ENCODE results near the gene TAB3.
"Not testable (repeated sequence)": the region's sequence is repeated elsewhere in the genome, so short reads cannot be mapped to it uniquely, and the experiment has no call there.

Gene TAB3

DNA sequence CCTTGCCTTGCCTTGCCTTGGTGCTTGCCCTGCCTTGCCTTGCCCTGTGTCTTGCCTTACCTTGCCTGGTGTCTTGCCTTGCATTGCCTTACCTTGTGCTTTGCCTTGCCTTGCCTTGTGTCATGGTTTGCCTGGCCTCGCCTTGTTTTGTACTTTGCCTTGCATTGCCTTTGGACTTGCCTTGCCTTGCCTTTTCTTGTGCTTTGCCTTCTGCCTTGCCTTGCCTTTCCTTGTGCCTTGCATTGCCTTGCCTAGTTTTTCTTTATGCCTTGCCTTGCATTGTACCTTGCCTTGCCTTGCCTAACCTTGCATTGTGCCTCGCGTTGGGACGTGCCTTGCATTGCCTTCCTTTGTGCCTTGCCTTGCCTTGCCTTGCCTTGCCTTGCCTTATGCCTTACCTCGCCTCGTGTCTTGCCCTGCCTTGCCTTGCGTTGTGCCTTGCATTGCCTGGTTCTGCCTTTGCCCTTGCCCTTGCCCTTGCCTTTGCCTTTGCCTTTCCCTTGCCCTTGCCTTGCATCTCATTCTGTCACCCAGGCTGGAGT, 82.8 kb downstream of the TAB3 start:
- TF ChIP-seq, protein P1, sequence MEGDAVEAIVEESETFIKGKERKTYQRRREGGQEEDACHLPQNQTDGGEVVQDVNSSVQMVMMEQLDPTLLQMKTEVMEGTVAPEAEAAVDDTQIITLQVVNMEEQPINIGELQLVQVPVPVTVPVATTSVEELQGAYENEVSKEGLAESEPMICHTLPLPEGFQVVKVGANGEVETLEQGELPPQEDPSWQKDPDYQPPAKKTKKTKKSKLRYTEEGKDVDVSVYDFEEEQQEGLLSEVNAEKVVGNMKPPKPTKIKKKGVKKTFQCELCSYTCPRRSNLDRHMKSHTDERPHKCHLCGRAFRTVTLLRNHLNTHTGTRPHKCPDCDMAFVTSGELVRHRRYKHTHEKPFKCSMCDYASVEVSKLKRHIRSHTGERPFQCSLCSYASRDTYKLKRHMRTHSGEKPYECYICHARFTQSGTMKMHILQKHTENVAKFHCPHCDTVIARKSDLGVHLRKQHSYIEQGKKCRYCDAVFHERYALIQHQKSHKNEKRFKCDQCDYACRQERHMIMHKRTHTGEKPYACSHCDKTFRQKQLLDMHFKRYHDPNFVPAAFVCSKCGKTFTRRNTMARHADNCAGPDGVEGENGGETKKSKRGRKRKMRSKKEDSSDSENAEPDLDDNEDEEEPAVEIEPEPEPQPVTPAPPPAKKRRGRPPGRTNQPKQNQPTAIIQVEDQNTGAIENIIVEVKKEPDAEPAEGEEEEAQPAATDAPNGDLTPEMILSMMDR (conservative IDR thresholded peaks at IDR 0.05), result no peak
- H3K27ac ChIP-seq, result no peak overlapping the region

DNA sequence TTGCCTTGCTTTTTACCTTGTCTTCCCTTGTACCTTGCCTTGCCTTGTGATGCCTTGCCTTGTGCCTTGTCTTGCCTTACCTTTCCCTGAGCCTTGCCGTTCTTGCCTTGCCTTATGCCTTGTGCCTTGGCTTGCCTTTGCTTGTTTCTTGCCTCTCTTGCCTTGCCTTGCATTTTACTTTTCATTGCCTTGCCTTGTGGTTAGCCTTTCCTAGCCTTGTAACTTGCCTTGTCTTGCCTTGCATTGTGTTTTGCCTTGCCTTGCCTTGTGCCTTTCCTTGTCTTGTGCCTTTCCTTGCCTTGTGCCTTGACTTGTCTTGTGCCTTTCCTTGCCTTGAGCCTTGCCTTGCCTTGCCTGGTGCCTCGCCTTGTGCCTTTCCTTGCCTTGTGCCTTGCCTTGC, 84.6 kb downstream of the TAB3 start:
- TF ChIP-seq, protein P1 (conservative IDR thresholded peaks at IDR 0.05), result no peak
- no peak overlapping the region for H3K27ac ChIP-seq

DNA sequence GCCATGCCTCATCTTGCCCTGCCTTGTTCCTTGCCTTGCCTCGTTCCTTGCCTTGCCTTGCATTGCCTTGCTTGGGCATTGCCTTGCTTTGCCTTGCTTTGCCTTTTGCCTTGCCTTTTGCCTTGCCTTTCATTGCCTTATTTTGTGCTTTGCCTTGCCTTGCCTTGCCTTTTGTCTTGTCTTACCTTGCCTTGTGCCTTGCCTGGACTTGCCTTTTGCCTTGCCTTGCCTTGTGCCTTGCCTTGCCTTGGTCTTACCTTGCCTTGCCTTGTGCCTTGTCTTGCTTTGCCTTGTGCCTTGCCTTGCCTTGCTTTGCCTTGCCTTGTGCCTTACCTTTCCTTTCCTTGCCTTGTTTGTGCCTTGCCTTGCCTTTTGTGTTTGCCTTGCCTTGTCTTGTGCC, 88.2 kb downstream of the TAB3 start:
- H3K27ac ChIP-seq, result no peak overlapping the region
- TF ChIP-seq, protein P1 (conservative IDR thresholded peaks at IDR 0.05), result no peak

DNA sequence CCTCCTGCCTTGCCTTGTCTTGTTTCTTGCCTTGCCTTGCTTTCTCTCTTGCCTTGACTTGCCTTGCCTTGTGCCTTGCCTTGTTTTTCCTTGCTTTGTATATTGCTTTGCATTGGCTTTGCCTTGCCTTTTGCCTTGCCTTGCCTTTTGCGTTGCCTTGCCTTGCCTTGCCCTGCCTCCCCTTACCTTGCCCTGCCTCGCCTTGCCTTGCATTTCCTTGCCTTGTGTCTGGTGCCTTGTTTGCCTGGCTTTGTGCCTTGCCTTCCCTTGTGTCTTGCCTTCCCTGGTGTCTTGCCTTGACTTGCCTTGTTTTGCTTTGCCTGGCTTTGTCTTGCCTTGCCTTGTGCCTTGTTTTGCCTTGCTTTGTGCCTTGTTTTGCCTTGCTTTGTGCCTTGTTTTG, 89.7 kb downstream of the TAB3 start:
- H3K27ac ChIP-seq, result no peak overlapping the region
- TF ChIP-seq, protein P1 (conservative IDR thresholded peaks at IDR 0.05), result no peak

DNA sequence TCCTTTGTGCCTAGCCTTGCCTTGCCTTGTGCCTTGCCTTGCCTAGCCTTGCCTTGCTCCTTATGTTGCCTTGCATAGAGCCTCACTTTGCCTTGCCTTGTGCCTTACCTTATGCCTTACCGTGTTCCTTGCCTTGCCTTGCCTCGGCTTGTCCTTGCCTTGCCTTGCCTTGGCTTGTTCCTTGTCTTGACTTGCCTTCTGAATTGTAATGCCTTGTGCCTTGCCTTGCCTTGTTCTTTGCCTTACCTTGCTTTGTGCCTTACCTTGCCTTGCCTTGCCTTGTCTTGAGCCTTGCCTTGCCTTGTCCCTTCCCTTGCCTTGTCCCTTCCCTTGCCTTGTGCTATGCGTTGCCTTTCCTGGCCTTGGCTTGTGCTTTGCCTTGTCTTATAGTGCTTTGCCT, 90.2 kb downstream of the TAB3 start:
- no peak overlapping the region for H3K27ac ChIP-seq
- TF ChIP-seq, protein P1 (conservative IDR thresholded peaks at IDR 0.05), result no peak

DNA sequence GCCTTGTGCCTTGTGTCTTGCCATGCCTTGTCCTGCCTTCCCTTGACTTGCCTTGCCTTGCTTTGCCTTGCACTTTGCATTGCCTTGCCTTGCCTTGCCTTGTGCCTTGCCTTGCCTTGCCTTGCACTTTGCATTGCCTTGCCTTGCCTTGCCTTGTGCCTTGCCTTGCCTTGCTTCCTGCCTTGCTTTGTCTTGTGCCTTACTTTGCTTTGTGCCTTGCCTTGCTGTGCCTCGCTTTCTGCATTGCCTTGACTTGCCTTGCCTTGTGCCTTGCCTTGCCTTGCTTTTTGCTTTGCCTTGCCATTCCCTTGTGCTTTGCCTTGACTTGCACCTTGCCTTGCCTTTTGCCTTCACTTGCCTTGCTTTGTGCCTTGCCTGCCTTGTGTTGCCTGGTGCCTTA, 91.8 kb downstream of the TAB3 start:
- not testable (repeated sequence) for H3K27ac ChIP-seq

DNA sequence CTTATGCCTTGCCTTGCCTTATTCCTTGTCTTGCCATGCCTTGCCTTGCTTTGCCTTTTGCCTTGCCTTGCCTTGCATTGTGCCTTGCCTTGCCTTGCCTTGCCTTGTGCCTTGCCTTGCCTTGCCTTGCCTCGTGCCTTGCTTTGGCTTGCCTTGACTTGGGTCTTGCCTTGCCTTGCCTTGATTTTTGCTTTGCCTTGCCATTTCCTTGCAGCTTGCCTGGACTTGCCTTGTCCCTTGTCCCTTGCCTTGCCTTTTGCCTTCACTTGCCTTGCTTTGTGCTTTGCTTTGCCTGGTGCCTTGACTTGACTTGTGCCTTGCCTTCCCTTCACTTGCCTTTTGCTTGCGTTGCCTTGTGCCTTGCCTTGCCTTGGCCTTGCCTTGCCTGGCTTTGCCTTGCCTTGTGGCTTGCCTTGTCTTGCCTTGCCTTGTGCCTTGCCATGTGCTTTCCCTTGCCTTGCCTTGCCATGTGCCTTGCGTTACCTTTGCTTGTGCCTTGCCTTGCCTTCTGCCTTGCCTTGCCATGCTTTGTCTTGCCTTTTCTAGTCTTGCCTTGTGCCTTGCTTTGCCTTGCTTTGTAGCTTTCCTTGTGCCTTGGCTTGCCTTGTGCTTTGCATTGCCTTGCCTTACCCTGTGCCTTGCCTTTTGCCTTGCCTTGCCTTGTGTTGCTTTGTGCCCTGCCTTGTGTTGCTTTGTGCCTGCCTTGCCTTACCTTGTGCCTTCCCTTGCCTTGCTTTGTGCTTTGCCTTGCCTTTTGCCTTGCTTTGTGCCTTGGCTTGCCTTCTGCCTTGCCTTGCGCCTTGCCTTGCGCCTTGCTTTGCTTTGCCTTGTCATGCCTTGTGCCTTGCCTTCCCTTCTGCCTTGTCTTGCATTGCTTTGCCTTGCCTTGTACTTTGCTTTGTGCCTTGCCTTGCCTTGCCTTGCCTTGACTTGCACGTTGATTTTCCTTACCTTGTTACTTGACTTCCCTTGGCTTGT, 92.8 kb downstream of the TAB3 start:
- TF ChIP-seq, protein P1 (conservative IDR thresholded peaks at IDR 0.05), result no peak
- H3K27ac ChIP-seq, result no peak overlapping the region

DNA sequence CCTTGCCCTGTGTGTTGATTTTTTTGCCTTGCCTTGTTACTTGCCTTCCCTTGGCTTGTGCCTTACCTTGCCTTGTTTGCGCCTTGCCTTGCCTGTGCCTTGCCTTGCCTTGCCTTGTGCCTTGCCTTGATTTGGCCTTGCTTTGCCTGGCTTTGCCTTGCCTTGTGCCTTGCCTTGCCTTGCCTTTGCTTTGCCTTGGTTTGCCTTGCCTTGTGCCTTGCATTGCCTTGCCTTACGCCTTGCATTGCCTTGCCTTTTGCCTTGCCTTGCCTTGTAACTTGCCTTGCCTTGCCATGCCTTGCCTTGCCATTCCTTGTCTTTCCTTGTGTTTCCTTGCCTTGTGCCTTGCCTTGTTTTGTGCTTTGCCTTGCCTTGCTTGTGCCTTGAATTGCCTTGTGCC, 94.6 kb downstream of the TAB3 start:
- no peak overlapping the region for H3K27ac ChIP-seq
- TF ChIP-seq, protein P1 (conservative IDR thresholded peaks at IDR 0.05), result no peak

Measured in VCaP (cell line).